ENCODE measurements around the gene NQO2.

- TF ChIP-seq POLR2A (IDR thresholded peaks at IDR 0.05), result no peak
- TF ChIP-seq, protein P1, sequence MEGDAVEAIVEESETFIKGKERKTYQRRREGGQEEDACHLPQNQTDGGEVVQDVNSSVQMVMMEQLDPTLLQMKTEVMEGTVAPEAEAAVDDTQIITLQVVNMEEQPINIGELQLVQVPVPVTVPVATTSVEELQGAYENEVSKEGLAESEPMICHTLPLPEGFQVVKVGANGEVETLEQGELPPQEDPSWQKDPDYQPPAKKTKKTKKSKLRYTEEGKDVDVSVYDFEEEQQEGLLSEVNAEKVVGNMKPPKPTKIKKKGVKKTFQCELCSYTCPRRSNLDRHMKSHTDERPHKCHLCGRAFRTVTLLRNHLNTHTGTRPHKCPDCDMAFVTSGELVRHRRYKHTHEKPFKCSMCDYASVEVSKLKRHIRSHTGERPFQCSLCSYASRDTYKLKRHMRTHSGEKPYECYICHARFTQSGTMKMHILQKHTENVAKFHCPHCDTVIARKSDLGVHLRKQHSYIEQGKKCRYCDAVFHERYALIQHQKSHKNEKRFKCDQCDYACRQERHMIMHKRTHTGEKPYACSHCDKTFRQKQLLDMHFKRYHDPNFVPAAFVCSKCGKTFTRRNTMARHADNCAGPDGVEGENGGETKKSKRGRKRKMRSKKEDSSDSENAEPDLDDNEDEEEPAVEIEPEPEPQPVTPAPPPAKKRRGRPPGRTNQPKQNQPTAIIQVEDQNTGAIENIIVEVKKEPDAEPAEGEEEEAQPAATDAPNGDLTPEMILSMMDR (IDR thresholded peaks at IDR 0.05), result no peak
- no peak for TF ChIP-seq POLR2AphosphoS5 (IDR thresholded peaks at IDR 0.05)
- no peak for TF ChIP-seq EP300 (IDR thresholded peaks at IDR 0.05)
Measured at GRCh38 chr6:3014675-3015066, 15.0 kb downstream of the NQO2 start.
